Stimulated activated CD4-positive, alpha-beta T cell treated with anti-CD3 and anti-CD28 coated beads, Interleukin-12 subunit alpha, Interleukin-12 subunit beta, amount 100 ng/mL, for 24 hours (primary cell): ENCODE measurements around the gene PEX26.
"Not testable (repeated sequence)": the region's sequence is repeated elsewhere in the genome, so short reads cannot be mapped to it uniquely, and the experiment has no call there.

Experiments used
- DNase-seq, 2 experiments: peaks; one replicate each; pipeline ENCODE4 v3.0.0-alpha.2; 2020; ENCODE audit warnings: low read depth in 2 of 2

Gene PEX26

DNA sequence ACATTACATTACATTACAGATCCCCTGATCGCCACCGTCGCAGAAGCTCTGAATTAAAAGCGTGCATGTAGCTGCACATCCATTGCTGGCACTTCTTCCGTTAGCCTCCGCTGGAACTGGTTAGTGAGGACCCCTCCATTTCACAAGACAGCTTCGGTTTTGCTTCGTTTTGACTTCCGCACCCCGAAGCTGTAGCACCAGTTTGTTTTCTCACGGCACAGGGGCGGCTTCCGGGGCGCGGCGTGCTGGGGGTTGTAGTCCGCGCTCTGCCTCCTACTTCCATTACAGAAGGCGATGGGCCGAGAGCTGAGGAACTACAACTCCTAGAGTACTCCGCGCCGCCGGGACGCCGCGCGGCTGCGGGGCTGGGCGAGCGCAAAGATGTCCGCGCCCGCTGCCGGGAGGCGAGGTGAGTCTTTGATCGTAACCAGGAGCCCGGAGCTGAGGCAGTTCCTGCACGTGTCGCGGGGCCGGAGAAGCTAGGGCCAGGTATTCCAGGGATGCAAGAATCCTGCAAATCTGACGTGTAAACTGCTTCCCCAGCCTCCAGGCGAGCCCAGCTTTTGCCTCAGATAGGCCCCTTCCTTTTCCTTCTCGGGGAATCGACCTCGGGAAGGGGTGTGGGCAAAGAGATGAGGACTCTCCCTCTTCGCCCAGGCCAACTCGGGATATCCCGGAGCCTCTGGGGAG is at the start of gene PEX26:
PEX26 (plus strand) TSS at position 352 of the 690 bp plus-strand sequence. CDS start 387 bp downstream, outside the sequence.
- DNase-seq: peak; percentile 91 to 92

DNA sequence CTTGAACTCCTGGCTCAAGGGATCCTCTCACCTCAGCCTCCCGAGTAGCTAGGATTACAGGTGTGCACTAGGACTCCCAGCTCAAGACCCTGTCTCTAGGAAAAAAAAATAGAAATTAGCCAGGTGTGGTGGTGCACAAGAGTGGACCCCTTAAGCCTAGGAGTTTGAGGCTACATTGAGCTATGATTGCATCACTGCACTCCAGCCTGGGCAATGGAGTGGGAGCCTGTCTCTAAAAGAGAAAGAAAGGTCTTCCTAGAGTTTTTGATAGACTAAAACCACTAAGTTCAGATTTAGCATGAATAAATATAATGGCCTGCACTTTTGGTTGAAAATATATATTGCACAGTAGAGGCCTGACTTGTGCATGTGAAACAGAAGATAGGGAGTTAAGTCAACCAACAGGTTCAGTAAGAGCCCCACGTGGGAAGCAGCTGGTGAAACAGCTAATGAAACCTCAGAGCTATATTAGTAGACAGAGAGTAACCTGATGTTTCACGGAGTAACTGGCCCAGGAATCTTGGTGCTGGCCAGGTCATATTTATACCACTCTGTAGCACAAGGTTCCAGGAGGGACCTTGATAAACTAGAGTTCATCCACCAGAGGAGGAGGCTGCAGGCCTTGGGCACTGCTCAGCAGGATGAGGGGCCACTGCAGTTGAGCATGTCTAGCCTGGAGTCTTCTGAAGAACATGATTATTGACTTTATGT is 48.8 kb upstream of the PEX26 start:
- DNase-seq: no peak

GRCh38 chr22:18029686-18030267 is 48.0 kb upstream of the PEX26 start:
- DNase-seq: no peak

- DNase-seq: no peak
These were observed 45.9 kb upstream of the PEX26 start for GRCh38 chr22:18031695-18032454.

GRCh38 chr22:18032455-18033101 is 45.2 kb upstream of the PEX26 start:
- no peak for DNase-seq

GRCh38 chr22:18033204-18033998 is 44.4 kb upstream of the PEX26 start:
- no peak for DNase-seq

DNA sequence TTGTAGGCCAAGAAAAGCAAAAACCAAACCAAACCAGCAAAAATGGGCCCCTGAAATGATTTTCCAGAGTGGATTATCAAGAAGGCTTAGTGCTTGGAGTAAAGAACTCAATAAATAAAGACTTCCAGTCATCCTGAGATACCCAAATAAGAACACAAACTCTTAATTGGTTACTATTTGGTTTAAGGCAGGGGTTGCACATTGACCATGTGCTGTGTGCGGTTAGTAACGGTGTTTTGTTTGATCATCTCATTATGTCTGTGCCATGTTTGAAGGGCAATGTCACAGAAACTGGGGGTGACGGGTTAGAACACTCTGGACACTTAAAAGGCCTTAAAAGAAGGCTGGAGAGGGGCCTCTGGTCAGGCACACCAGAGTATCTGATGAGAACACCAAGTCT is 43.7 kb upstream of the PEX26 start:
- no peak for DNase-seq

DNA sequence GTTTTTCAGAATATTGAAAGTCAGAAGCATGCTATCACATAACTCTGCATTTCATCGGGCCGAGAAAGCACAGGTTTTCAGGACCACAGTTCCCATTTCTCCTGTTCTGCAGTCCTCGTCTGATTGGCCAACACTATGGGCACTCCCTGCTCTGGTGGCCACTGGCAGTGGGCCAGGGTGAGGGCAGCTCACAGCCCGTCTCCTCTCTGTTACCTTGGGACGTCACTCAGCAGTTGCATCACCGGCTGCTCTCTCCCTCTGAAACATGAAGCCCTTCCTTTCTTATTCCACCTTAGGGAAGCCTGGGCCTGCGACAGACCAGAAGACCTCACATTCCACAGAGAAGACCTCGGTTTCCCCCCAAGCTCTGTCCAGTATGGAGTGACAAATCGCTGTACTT is 42.0 kb upstream of the PEX26 start:
- no peak for DNase-seq

GRCh38 chr22:18040898-18041297 is 36.9 kb upstream of the PEX26 start:
- not testable (repeated sequence) for DNase-seq

DNA sequence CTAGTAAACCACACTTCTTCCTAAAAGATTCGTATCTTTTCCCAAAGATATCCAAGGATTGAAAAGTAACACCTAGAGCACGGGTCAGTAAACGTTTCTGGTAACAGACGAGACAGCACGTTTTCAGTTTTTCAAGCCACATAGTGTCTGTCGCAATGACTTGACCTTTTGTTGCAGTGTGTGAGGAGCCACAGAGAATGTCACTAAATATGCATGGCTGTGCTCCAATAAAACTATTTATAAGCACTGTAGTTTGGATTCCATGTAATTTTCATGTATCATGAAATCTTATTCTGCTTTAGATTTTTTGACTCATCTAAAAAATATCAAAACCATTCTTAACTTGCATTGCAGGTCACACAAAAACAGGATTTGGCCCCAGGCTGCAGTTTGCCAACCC is 35.1 kb upstream of the PEX26 start:
- DNase-seq: no peak

GRCh38 chr22:18044548-18045271 is 33.1 kb upstream of the PEX26 start:
- DNase-seq: no peak

DNA sequence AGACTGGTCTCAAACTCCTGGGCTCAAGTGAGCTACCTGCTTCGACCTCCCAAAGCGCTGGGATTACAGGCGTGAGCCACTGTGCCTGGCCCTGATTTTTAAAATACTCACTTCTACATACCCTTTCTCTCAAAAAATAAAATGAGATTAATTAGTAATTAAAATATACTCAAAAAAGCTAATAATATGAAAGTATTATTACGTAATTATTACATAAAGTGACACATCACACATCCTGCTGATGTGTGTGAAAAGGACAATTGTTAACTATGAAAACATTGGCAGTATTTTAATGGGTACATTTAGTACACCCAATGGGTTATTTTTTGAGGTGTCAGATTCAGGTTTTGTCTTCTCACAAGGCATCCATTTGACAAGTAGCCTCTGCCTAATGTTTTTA is 32.0 kb upstream of the PEX26 start:
- no peak for DNase-seq

- DNase-seq: no peak
These were observed 29.7 kb upstream of the PEX26 start for GRCh38 chr22:18048041-18048440.

DNA sequence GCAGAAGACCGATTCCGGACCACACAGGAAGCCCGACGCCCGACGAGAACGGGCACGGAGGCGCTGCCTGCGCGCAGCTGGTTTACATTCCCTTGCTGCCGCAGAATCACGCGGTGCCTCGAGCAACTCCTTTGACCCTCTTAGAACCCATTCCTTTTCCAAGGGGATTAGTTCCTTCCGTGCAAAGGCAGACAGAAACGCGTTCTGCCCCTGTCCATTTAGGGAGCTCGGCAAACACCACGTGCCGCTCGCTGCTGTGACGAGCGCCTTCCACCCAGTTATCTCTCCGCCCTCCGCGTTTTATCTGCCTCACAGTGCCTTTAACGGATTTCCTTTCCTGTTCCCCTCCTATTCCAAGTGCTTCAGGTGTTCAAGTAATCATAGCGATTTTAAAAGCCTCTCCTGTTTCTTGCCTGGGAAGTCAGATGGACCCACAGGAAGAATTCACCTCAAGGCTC is 29.3 kb upstream of the PEX26 start:
- DNase-seq: no peak

GRCh38 chr22:18050065-18050464 is 27.7 kb upstream of the PEX26 start:
- DNase-seq: no peak

DNA sequence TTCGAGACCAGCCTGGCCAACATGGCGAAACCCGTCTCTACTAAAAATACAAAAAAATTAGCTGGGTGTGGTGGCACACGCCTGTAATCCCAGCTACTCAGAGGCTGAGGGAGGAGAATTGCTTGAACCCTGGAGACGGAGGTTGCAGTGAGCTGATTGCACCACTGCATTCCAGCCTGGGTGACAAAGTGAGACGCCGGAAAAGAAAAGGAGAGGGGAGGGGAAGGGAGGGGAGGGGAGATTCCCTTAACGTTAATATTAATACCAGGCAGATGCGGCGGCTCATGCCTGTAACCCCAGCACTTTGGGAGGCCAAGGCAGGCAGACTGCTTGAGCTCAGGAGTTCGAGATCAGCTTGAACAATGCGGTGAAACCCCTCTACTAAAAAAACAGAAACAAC is 26.7 kb upstream of the PEX26 start:
- DNase-seq: not testable (repeated sequence)

DNA sequence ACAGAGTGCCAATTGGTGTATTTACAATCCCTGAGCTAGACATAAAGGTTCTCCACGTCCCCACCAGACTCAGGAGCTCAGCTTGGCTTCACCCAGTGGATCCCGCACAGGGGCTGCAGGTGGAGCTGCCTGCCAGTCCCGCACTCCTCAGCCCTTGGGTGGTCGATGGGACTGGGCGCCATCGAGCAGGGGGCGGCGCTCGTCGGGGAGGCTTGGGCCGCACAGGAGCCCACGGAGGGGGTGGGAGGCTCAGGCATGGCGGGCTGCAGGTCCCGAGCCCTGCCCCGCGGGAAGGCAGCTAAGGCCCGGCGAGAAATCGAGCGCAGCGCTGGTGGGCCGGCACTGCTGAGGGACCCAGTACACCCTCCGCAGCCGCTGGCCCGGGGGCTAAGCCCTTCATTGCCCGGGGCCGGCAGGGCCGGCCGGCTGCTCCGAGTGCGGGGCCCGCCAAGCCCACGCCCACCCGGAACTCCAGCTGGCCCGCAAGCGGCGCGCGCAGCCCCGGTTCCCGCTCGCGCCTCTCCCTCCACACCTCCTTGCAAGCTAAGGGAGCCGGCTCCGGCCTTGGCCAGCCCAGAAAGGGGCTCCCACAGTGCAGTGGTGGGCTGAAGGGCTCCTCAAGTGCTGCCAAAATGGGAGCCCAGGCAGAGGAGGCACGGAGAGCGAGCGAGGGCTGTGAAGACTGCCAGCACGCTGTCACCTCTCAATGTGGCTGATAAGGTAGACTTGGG is 24.4 kb upstream of the PEX26 start:
- not testable (repeated sequence) for DNase-seq

- no peak for DNase-seq
These were observed 22.1 kb upstream of the PEX26 start for GRCh38 chr22:18055619-18056160.

- no peak for DNase-seq
These were observed 21.6 kb upstream of the PEX26 start for GRCh38 chr22:18056161-18056666.
